ENCODE results near the gene STEAP3.

- TF ChIP-seq CTCF (IDR thresholded peaks at IDR 0.05) (no peak), POLR2A (IDR thresholded peaks at IDR 0.05) (no peak)
Measured at GRCh38 chr2:119198240-119198840, 25.3 kb upstream of the STEAP3 start.

Measured in right lobe of liver (tissue), 4 donors.